ENCODE measurements around the gene TMEM204.
A peak's percentile ranks its signal among the peaks of the same experiment; 100 is the strongest.

The TMEM204 gene

DNA sequence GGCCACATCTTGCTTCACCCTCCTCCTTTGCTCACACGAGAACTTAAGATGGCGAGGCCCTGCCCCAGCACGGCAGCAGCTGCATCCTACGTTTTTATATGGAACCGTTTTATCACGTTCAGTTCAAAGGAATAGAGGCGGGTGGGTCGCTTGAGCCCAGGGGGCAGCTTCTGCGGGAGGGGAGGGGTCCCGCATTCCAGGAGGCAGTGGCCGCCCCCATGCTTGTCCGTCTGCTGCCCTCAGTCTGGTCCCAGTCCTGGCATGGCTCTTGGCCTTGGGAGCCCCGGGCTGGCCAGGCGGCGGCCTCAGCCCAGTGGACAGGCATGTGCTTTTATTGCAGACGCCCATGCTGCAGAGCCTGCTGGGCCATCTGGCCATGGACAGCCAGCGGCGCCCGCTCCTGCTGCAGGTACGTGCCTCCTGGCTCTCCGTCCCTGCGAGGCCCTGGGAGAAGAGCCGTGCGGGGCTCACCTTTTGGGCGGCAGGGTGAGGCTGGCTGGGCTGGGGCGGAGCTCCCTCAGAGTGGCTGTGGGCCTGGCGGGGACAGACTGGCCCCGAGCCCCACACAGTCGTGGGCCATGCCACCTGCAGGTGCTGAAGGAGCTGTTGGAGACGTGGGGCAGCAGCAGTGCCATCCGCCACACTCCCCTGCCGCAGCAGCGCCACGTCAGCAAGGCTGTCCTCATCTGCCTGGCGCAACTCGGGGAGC, 33.6 kb upstream of the TMEM204 start:
- no peak for DNase-seq

DNA sequence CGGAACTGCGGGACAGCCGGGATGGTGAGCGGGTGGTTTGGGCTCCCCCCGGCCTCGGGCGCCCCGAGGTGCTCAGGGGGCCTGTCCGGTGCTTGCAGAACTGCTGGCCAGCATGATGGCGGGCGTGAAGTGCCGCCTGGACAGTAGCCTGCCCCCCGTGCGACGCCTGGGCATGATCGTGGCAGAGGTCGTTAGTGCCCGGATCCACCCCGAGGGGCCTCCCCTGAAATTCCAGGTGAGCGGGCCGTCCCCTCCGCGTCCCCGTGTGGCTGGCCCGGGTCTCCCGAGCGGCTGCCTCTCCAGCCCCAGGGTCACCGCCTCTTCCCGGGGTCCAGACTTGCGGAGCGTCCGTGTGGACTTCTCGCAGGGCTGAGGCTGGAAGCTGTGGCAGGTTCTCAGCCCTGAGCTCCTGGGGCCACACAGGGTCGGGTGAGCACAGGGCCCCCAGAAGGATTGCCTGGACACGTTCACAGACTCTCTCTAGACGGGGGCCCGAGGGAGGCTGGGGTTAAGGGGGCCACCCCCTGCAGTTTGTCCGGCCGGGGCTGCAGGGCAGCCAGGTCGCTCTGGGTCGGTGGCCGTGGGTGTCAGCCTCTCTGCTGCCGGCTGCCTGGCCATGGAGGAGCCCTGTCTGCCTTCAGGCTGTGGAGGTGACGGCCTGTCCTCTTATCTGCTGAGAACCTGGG, 32.9 kb upstream of the TMEM204 start:
- DNase-seq = no peak

DNA sequence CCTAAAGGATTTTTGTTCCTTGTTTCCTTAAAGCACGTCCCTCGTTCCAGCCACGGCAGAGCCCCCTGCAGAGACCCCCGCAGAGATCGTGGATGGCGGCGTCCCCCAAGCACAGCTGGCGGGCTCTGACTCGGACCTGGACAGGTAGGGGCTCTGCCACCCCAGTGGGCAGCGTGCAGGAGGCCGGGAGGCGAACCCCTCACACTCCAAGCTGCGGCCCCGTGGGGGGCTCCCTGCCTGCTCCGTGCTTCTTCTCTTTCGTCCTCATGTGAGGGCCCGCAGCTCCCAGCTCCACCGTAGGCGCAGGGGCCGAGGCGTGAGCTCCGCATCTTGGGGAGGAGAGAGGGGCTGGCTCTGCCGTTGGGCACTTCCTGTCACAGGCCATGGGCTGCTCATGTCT, 31.8 kb upstream of the TMEM204 start:
- DNase-seq = no peak

DNA sequence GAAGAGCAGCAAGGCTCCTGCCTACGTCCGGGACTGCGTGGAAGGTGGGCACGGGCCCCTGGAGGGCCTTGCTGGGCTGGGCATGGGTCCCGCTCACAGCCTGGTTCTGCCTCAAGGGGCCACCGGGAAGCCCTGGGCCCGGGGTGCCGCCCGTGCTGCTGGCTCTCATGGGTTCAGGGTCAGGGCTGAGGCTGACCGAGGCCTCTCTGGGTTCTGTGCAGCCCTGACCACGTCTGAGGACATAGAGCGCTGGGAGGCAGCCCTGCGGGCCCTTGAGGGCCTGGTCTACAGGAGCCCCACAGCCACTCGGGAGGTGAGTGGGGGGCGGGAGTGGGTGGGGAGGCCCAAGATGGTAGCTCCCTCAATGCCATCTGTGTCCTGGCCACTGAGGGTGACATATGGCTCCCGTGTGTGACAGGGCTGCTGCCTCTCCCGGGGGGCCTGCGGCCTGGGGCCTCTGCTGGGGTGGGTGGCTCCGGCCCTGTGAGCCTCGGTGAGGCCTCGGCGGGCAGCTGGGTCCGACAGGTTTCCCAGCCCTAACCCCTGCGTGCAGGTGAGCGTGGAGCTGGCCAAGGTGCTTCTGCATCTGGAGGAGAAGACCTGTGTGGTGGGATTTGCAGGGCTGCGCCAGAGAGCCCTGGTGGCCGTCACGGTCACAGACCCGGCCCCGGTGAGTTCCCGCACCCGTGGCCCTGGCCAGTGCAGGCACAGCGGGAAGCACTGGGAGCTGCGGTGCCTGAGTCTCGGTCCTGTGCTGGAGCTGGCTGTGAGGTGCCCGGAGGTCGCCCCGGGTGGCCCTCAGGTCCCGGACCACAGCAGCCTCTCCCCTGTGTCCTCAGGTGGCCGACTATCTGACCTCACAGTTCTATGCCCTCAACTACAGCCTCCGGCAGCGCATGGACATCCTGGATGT, 31.1 kb upstream of the TMEM204 start:
- no peak for DNase-seq

DNA sequence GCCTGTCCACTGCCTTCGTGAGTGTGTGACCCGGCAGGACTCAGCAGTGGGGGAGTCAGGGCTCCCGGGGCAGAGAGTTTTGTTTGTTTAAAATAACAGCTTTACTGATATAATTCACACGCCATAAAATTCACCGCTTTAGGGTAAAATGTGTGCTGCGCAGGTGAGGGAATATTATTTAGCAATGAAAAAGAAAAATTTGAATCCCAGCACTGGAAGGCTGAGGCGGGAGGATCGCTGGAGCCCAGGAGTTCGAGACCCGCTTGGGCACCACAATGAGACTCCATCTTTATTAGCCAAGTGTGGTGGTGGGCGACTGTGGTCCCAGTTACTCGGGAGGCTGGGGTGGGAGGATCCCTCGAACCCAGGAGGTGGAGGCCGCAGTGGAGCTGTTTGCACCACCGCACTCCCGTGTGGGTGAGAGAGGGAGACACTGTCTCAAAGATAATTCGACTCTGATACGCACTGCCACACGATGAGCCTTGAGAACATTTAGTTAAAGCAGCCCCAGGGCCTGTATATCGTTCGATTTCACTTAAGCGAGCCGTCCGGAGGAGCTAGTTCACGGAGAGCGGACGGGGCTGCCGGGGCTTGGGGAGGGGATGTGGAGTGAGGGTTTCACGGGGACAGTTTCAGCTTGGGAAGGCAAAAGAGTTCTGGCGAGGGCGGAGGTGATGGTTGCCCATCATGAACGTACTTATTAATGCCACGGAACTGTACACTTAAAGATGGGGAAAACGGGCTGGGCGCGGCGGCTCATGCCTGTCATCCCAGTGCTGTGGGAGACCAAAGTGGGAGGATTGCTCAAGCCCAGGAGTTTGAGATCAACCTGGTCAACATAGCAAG, 30.1 kb upstream of the TMEM204 start:
- DNase-seq = no peak

DNA sequence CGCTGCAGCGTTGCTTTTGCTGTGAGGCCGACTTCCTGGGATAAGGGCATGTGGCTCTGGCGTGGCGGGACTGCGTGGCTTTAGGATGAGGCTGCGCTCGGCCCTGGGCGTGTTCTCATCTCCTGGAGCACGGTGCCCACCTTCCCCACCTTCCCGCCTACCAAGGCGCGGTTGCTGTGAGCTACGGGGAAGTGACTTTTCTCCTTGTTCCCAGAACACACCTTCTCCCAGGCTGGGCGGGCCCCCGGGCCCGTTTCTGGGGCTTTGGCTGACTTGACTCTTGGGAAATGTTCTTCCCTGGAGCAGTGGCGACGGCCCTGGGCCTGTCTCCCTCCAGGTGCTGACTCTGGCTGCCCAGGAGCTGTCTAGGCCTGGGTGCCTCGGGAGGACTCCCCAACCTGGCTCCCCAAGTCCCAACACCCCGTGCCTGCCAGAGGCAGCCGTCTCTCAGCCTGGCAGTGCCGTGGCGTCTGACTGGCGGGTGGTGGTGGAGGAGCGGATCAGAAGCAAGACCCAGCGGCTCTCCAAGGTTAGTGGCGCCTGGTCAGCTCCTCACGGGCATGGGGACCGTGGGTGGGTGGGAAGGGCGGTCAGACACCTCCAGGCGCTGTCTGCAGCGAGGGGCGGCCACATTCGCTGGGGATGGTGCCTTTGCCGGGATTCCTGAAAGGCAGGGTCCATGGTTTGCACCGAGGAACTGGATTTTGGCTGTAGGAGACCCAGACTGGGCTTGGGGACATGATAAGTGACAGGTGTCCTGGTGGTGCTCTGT, 28.2 kb upstream of the TMEM204 start:
- DNase-seq = no peak

DNA sequence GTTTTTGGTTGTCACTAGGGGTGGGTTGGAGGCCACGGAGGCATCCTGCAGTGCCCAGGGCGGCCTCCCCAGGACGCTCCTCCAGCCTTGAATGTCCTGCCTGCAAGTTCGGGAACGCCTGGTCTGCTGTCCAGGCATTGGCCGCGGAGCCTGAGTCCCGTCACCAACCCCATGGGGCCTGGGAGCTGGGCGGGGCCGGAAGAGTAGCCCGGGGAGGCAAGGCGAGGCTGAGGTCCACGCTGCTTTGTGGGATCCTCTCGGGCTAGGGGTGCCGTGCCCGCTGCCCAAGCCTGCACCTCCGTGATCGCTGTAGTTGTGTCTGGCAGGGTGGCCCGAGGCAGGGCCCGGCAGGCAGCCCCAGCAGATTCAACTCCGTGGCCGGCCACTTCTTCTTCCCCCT, 27.6 kb upstream of the TMEM204 start:
- no peak for DNase-seq

DNA sequence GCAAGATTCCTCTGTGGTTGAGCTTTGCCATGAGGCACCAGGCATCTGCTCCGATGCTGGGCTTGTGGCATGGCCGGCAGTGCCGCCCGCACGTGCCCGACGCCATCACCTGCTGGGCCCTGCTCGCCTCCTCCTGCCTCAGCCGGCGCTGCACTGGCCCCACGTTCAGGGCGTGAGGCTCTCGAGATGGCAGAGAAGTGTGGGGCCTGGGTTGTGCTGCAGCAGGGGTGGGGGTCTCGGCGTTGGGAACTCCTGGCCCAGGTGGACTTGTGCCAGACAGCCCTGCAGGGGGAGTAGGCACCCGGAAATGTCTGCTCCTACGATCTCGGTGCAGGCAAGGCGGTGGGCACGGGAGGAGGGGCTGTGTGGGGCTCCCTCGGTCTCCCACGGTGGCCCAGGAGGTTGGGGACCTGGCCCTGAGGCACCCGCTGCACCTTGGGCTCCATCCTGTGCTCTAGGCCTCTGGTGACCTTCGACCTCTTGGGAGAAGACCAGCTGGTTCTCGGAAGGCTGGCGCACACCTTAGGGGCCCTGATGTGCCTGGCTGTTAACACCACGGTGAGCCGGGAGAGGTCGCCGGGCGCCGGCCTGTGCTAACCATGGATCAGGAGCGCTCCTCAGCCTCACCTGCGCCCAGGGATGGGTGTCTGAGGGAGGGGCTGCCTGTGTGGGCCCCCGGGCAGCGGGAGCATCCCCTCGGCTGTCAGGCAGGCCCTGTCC, 26.8 kb upstream of the TMEM204 start:
- peak in 1 of 14 donors; percentile 50 for DNase-seq

DNA sequence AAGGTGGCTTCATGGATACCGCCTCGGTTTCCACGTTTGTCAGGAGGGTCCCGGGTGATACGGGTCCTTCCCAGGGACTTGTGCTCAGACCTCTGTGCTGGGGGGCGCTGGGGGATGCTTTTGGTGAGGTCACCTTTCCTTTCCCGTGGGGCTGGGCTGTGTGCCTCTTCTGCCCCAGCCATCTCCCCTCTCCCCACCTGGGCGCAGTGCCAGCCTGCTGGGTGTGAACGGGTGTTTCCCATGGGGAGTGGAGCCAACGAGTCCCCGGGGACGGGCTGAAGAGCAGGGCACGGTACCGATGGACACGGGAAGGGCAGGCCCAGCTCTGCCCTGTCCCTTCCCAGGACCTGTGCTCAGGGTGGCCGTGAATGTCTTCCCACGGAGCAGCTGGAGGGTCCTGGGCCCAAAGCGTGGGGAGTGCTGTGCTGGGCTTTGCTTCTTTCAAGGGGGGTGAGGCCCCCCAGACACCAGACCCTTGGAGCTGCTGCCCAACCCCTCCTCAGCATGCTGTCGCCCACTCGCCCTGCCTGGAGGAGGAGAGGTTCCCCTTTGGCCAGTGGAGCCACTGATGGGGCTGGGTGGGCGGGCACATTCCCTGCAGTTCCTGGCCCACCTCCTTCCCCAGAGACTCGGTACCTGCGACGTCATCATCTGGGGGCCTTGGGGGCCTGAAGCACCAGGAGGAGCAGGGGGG, 24.8 kb upstream of the TMEM204 start:
- DNase-seq = no peak

DNA sequence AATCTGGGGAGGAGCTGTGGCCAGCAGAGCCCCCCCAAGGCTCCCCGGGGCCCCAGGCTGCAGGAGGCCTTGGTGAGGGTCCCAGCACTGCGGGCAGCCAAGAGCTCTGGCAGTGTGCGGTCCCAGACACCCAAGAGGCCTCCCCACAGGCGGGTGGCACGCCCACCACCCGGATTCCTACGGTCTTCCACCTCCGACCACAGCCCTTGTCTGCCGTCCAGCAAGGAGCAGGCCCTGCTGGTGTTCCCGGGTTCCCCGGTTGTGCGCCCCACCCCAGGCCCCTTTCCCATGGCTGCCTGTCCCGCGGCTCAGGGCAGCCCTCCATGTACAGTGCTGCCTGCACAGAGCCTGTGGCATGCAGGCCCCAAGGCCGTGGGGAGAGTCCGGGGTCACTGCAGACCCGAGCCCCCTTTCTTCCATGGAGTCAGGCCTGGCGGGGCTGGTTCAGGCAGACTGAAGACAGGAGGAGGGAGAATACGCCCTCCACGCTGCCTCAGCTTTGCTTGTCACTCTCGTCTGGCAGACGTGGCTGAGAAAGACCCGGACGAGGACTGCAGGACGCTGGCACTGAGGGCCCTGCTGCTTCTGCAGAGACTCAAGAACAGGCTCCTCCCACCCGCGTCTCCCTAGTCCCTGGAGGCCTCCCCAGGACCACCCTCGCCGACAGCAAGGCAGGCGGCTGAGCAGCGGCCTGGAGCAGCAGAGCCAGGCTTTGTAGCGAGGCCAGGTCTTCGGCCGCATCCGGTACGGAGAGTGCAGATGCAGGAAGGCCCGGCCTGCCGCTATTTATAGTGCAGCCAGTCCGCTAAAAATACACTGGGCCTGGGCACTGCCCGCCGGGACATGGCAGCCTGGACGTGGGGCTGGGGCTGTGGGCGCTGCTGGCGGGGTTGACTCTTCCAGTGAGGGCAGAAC, 23.9 kb upstream of the TMEM204 start:
- peak in 2 of 14 donors; percentile 26 to 82 for DNase-seq

DNA sequence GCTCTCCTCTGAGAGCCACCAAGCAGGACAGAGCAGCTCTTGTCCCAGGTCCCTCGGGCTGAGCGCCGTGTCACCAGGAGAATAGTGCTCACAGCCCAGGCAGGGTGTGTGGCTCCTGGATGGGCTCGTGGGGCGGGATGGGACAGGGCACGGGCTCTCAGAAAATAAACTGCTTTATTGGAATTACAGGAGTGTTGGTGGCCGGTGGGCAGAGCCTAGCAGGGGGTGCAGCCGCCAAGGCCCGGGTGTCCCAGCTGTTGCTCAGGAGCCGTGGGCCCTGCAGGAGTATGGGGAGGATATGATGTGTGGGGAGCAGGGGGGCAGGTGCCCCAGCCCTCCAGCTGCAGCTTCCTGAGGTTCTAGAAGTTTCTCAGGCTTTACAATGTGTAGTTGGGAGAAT, 23.2 kb upstream of the TMEM204 start:
- no peak for DNase-seq

DNA sequence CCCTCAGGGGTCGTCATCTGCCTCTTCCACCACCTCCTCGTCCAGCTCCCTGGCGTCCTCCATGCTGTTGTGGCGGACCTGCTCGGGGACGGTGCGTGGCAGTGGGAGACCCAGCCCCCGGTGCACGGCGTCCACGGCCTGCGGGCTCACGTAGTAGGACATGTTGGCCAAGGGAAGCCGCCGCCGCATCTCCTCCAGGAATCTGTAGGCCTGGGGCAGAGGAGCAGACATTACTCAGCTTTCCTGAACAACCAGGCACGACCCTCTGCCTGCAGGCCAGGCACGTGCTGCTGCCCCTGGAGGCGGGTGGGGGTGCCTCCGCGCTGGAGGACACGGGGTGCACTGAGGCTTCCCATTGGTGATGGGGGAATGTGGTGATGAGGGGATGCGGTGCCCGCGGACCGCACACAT, 22.5 kb upstream of the TMEM204 start:
- DNase-seq = no peak

DNA sequence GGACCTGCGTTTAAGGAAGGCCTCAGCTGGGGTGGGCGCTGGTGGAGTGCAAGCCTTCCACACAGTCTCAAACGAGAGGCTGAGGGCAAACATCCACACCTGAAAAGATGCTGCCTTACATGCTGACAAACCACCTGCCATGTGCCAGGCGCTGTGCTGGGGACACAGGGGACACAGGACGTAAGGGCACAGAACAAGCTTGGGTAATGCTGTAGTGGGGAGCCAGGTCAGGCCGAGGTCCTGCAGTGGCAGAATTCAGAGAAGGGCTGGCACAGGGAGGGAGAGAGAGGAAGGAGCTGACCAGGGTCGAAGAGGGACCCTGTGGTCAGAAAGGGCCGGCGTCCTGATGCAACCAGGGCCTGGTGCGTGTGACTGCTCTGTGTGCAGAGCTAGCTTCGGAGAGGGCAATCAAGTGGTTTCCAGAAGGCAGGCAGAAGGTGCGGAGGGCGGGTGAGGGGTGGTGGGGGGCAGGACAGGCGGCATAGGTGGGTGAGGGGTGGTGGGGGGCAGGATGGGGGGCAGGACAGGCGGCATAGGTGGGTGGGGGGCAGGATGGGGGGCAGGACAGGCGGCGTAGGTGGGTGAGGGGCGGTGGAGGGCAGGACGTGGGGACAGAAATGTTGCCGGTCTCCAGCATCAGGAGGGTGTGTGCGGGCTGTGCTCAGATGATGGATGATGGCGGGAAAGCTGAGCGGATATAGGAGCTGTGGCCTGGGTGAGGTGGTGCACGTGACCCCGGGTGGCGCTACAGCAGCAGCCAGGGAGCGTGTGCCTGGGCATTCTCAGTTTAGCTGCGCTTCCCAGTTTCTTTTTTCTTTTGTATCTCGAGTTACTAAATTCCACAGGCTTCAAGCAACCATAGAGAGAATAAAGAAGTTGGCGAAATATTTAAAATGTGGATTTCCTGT, 21.6 kb upstream of the TMEM204 start:
- no peak for DNase-seq

DNA sequence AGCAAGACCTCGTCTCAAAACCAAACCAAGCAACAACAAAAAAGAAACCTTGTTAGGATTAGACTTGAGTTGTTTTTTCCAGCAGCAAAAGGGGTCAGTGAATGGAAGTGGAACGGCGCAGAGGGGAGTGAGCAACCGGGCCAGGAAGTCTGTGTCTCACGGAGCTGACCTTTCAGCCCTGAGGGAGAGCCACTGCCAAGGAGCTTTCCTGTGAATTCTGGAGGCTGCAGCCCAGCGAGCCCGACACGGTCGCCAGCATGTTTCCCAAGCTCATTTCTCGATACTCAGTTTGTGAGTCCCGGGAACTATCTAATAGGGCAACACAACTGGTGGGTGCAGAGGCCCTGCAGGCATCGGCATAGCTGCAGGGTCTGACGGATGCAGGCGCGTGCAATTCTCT, 20.7 kb upstream of the TMEM204 start:
- no peak for DNase-seq

DNA sequence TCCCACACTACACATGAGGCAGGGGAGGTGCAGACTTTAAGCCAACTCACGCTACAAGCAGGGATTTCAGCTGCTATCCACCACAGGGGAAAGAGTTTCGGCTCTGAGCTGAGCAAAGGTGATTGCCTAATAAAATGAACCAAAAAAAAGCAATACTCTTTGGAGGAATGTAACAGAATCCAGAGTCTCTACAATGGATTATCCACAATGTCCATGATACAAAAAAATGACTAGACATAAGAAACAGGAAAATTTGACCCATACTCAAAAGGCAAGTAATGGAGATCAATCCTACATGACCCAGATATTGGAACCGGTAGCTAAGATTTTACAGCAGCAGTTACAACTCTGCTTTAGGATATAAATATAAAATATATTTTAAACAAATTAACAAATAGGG, 19.0 kb upstream of the TMEM204 start:
- no peak for DNase-seq

DNA sequence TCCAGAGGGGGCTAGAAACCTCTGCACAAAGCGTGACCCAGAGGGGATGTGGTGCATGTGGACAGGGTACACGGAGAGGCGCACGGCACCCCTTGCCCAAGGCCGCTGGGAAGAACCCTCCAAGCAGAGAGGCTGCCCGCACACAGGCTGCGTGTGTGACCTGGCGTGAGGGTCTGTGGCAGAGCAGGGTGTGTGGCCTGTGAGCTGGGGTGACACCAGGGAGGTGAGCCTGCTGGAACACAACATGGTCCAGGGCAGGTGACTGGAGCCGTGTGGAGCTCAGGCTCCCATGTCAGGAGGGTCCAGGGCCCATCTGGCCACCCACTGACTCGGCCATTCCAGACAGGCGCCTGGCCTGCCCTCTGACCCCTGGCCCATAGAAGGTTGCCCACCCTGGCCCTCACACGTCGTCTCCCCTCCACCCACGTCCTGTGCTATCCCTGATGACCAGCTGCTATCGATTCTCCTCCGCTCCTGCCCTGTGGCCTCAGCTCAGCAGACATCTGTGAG, 14.8 kb upstream of the TMEM204 start:
- no peak for DNase-seq

DNA sequence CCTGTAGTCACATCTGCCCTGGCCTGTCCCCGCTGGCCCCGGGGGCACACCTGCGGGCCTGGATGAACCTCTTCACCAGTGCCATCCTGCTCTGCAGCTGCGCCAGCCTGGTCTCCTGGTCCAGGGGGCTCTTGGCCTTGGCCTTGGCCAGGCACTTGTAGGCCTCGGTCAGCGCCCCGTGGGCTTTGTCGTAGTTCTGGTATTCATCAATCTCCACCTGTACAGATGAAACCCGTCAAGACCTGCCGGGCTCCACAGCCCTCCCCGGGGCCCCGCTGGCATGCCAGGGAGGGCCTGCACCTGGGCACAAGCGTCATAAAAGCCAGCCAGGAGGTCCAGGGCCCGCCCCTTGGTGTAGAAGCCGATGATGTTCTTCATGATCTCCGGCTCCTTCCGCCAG, 13.6 kb upstream of the TMEM204 start:
- no peak for DNase-seq

DNA sequence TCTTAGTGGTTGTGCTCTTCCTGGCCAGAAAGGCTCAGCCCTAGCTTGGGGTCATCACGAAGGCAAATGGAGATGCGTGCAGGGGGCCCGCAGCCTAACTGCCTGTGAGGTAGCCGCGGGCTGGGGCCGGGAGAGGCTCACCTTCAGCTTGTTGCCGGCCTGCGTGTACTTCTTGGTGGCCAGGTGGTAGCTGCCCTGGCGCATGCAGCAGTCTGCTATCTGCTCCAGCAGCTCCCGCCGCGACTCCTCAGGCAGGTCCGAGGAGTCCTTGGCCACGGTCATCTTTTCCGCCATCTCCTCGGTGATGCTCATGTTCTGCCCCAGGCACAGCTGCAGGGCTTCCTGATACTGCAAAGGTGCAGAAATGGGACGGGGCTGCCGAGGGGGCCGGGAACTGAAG, 13.0 kb upstream of the TMEM204 start:
- DNase-seq = no peak

All from C1 segment of cervical spinal cord (tissue), 14 donors.